GM04503 (cell line): ENCODE measurements around the gene OR1E1.
"Not testable (repeated sequence)": the region's sequence is repeated elsewhere in the genome, so short reads cannot be mapped to it uniquely, and the experiment has no call there.

Experiments used
- DNase-seq: peaks from one replicate; pipeline ENCODE4 v3.0.0-alpha.2; 2012; ENCODE audit warnings: low read depth

The OR1E1 gene

GRCh38 chr17:3398310-3398709, at the start of gene OR1E1:
TSS of gene OR1E1 (minus strand) at chr17:3398410. CDS start at chr17:3398410, 0 bp downstream.
- no peak for DNase-seq

GRCh38 chr17:3447625-3448024, 49.4 kb upstream of the OR1E1 start:
- DNase-seq = no peak

GRCh38 chr17:3440451-3440850, 42.2 kb upstream of the OR1E1 start:
- no peak for DNase-seq

- no peak for DNase-seq
Measured at GRCh38 chr17:3438368-3438767, 40.2 kb upstream of the OR1E1 start.

GRCh38 chr17:3433741-3434140, 35.5 kb upstream of the OR1E1 start, which contains the start of gene OR1E2:
TSS of gene OR1E2 (minus strand) at chr17:3433841. CDS start at chr17:3433841, 0 bp downstream.
- DNase-seq = no peak

- not testable (repeated sequence) for DNase-seq
Measured at GRCh38 chr17:3433215-3433614, 35.0 kb upstream of the OR1E1 start.

GRCh38 chr17:3418222-3418621, 20.0 kb upstream of the OR1E1 start:
- DNase-seq = no peak

- DNase-seq = no peak
Measured at GRCh38 chr17:3415610-3416009, 17.4 kb upstream of the OR1E1 start.

- DNase-seq = not testable (repeated sequence)
Measured at GRCh38 chr17:3412216-3412615, 14.0 kb upstream of the OR1E1 start.

GRCh38 chr17:3411070-3411469, 12.9 kb upstream of the OR1E1 start, which contains the start of gene OR3A3:
TSS of gene OR3A3 (plus strand) at chr17:3411370.
- no peak for DNase-seq

- not testable (repeated sequence) for DNase-seq
Measured at GRCh38 chr17:3403856-3404255, 5.6 kb upstream of the OR1E1 start.

GRCh38 chr17:3401786-3402185, 3.6 kb upstream of the OR1E1 start:
- DNase-seq = no peak

GRCh38 chr17:3400055-3400454, 1.8 kb upstream of the OR1E1 start:
- DNase-seq = no peak

GRCh38 chr17:3397801-3398200, 409 bp downstream of the OR1E1 start:
- DNase-seq = not testable (repeated sequence)

GRCh38 chr17:3389791-3390190, 8.4 kb downstream of the OR1E1 start:
- no peak for DNase-seq

- no peak for DNase-seq
Measured at GRCh38 chr17:3385869-3386816, 12.1 kb downstream of the OR1E1 start, which contains the start of gene OR3A2. TSS of gene OR3A2 (minus strand) at chr17:3386308.

GRCh38 chr17:3381957-3382356, 16.3 kb downstream of the OR1E1 start:
- DNase-seq = no peak

- DNase-seq = no peak
Measured at GRCh38 chr17:3378321-3378720, 19.9 kb downstream of the OR1E1 start.

GRCh38 chr17:3371167-3371566, 27.0 kb downstream of the OR1E1 start:
- not testable (repeated sequence) for DNase-seq
